SIG-M5 treated with dmso at 0.1 percent for 504 hours (cell line): ENCODE measurements around the gene CTNNA3.

Experiments used
- DNase-seq: peaks from one replicate; lab custom pipeline; 2025; ENCODE audit not compliant: unreplicated experiment; lab: John Stamatoyannopoulos, UW

Gene CTNNA3

DNA sequence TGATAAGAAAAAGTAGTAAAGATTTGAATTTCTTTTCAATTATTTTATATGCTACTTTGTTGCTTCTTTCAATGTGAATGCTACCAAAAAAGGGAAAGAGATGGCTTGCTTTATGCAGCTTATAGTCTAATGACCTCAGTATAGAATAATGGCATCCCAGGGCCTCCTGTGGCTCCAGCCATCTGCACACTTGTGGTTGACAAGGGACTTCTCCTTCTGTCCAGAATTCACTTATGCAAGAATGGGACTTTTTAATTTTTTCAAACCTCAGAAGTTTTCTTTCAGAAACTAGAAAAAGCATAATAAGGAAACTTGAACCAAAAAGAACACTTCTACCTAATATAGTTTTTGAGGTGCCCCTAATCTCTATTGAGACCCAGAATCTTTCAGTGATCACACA lies 310.9 kb downstream of the CTNNA3 start:
- DNase-seq: no peak

DNA sequence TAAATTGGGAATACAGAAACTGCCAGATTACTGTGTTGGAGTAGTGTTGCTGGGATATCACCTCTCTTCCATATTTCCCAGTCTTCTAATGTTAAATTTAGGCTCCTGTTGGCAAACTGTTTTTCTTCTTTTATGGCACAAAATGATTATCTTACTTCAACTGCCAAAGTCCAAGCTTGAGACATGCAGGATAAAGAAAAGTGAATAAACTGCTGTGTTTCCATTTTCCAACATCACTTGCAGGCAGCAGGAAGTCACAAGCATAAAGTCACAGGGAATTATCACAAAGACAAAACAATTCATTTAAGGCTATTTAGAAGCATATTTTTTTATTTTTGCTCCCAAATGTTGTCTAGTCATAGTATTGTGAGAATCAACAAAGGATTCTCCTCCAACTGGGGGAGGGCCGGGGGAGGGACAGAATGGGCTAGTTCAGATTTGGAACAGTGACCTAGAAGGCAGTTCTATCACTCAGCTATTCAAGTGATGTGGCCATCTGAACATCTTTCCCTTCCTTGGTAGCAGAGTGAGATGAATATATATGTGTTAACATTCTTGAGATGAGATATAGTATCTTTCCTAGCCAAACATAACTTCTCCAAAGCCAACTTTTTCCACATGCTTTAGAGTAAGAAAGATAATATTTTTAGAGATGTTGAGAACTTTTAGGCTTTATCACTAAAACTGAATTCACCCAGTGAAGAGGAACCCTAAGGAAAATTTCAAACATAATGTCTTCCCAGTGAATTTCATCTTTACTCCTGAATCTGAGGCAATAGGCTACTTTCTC lies 364.7 kb downstream of the CTNNA3 start:
- DNase-seq: no peak

DNA sequence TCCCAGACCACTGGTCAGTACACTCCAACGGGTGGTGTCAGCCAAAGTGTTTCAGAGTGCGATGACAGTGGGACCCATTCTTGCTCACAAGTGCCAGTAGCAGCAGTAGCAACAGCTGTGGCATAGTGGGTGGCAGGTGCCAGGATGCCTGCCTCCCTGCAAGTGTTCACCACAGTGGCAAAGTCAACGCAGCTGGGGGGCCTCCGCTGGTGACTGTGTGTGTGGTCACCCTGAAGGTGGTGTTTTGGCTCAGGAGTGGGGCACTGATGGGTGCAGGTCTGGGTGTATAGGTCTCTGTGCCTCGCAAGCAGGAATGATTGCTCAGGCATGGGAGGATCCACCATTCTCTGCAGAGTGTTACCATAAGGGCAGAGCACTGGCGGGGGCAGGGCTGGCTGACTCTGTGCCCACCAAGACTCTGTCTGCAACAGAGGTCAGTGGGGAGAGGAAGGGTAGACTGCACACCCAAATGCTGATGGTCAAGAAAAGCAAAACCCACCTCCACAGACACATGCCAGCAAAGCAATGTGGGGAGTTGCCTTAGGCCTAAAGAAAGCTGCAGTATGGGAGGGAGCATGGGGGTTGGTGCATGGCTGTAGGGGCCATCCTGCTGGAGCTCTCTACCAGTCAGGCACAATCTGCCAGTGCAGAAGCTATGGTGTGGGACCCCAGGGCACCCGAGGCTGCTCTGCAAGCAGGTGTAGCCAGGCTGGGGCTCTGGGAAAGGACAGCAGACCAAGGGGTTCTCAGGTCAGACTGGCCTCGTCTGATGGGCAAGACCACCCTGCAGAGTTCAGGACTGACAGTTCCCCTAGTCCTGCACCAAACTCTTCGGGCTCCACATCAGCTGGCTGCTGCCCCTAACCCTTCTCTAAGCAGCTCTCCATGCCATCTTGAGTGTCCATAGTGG lies 368.1 kb downstream of the CTNNA3 start:
- DNase-seq: no peak

DNA sequence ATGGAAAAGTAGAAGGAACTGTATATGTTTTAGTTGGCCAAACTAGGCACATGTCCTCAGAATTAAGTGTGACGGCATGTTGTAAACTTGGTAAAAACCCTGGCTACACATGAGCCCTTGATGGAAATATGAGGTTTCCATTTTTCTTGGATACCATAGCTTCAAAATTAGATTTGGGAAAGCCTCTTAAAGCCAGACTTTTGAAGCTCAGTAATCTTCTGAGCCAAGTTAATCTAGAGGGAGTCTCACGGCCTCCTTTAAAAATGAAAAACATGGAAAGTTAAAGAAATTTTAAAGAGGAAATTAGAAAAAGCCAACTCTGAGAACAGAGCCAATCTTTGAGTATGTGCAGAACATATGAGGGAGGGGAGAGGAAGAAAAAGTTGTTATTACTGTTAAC lies 376.0 kb downstream of the CTNNA3 start:
- no peak for DNase-seq

DNA sequence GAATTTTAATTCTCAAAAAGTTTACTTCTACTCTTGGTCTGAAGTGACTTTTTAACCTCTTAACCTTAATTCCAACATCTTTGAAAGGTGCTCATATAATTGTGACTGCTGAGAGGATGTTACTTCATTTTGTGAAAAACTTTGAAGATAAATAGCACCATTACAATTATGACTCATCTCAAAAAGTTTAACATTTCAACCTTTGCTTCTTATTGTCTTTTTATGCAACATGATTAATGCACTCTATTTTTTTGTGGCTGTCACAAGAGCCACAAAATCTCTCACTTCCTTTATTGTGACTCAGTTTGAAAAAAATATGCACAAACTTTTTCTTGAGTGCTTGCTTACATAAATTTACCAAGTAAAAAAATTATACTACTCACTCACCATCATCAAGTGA lies 387.1 kb downstream of the CTNNA3 start:
- DNase-seq: no peak

DNA sequence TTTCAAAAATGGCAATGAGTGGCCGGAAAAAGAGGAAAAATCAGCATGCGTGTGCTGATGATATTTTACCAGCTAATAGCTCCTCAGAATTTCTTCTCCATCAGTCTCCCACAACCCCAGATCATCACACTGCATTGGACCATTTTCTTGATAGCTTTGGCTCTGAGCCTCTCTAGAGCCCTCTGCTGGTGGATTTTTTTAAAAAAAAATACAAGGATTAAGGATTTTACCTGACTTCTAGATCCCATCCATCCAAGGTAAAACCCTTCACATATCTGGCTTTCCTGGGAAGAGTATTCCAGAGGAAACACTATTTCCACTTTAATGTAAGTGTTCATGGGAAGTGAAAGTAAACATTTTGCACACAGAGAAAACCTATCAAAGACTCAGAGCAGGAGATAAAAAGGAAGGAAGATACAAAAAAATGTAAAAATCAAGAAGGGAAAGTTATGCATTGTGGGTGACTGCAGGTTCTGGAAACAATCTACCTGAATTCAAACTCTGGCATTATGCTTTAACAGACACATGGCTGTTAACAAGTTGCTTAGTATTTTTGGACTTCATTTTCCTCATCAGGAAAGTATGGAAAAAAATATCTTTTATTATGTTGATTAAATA lies 389.3 kb downstream of the CTNNA3 start:
- peak; percentile 2 for DNase-seq

DNA sequence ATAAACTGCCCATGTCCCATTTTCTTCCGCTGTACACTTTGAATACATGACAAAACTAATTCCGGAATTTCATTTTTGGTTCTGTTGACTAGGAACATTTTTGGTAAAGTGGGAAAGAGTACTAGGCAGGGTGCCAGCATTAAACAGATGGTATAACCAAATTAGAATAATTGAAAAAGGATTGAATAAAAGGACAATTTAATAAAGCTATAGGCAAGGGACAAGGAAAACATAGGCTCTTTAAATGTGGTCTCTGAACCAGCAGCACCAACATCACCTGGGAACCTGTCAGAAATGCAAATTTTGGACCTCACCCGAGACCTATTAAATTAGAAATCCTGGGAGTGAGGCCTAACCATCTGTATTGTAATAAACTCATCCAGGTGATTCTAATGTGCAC lies 393.3 kb downstream of the CTNNA3 start:
- no peak for DNase-seq

DNA sequence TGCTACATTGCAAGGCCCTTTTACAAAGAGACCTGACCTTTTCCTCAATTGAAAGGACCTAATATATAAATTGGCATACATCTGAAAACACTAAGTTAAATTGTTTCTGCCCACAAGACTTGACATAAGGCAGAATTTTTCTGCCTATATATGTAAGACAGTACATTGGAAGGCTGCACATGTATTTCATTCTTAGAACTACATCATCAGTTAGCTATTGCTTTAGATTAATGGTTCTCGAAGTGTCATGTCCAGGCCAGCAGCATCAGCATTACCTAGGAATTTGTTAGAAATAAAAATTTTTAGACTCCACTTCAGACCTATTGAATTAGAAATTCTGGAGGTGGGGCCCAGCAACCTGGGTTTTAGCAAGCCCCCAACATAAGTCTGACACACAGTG lies 396.2 kb downstream of the CTNNA3 start:
- DNase-seq: no peak

DNA sequence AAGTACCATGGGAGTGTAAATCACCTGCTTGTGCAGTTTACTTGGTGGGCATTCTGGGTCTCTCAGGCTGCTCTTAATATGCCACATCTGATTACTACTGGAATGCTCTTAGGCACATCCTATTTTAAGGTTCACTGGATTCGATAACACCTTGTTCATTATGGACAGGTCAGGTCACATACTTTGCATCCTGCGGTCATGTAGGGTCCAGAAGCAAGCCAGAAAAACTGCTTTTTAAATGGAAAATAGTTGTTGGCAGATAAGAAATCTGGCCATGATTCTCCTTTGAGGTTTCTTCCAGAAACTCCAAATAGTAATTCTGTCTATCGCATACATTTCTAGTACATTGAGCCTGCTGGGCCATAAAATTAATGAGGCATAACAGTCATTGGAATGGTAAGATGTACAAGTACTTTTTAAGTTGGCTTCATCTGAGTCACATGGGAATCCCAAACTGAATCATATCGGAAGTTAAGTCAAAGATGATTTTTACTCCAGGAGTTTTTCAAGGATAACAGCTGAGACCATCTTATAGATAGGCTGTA lies 398.3 kb downstream of the CTNNA3 start:
- DNase-seq: no peak

DNA sequence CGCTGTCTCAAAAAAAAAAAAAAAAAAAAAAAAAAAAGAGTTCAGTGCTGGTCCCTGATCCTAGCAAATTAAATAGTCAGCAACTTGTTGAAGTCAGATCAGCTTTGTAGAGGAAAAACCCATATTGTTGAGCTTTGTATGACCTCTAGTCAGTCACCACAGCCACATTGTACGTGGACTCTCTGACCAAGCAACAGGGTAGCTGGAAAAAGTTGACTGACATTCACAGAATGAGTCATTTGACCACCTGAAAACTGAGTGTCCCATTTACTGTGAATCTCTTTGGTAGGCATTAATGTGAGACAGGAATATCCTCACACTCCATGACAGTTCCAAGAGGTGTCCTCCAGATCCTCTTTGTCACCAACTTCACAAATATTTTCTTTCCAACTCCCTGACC lies 399.1 kb downstream of the CTNNA3 start:
- no peak for DNase-seq

DNA sequence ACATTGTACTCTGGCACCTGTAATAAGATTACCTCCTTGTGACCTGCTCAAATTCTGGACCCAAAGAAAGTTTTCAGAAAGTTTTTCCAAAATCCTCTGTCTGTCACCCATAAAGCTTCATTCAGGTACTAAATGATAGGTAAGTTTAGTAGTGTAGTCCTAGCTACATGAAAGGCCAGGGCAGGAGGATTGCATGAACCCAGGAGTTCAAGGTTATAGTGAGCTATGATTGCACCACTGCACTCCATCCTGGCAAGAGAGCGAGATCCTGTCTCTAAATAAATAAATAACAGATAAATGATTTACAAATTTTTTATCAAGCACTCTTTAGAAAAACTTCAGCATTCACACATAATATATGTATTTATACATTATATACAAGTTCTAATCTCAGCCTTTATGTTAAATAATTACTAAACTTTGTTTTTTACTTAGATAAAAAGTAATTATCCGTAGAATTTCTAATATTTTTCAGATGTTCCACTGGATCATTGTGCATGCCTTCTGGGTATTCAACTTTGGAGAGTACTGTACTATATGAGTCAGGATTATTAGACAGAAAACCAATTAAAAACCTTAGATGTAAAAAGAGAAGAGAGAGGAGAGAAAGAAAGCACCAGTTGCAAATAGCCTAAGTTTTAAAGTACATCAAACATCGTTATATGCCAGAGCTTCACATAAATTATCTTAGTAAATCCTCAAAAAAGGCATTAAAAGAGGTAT lies 407.1 kb downstream of the CTNNA3 start:
- DNase-seq: no peak

DNA sequence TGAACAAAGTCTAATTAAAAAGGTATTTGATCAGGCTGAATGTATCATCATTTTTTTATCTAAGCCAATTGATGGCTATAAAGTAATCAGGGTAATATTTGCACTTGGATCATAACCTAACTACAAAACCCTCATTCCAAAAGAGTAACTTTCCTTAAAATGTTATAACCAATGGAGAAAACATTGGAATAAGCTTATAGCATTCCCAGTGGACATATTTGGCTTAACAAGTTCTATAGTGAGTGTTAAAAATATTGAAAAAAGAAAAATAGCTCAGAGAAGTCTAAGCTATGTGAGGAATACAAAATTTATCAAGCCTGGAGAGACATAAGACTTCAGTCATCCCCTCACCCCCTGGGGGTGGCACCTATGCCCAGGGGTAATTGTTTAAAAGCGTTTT lies 411.4 kb downstream of the CTNNA3 start:
- DNase-seq: no peak

DNA sequence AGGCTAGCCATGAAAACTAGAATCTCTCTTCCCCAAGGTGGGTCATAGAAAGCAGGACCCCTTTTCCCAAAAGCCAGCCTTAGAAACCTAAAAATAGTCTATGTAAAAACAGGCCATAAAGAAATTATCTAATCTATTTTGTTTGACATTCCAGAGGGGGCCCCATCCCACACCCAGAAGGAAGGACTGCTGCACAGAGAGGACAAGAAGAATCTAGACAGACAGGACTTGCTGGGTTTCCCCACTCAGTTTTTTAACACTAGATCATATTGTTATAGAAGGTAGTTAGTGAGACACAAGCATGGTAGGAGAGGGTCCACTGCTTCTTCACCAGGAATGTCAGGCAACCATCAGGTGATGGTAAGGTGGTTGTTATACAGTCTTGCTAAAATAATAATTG lies 413.1 kb downstream of the CTNNA3 start:
- no peak for DNase-seq

DNA sequence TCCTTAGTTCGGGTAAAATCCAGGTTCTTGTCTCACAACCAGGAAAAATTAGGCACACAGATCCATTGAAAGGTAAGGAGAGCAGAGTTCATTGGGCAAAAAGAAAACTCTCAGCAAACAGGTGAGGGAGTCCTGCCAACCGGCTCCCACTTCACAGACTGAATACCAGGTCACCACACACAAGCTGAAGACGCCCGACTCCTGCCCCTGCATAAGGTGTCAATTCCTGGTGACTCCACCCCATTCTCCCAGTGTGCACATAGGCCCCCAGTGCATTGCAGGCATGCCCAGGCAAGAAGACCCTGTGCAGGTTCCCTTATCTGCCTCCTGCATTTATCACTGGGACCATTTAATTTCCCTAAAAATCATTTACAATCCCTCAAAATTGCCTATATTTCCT lies 415.6 kb downstream of the CTNNA3 start:
- DNase-seq: no peak

DNA sequence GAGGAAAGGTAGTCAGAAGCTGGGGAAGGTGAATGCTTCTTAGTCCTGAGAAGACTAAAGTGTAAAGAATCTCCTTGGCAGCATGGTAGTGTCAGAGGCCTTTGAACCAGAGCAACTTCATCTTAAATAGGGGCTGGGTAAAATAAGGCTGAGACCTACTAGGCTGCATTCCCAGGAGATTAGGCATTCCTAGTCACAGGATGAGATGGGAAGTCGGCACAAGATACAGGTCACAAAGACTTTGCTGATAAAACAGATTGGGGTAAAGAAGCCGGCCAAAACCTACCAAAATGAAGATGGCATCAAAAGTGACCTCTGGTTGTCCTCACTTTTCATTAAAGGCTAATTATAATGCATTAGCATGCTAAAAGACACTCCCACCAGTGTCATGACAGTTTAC lies 418.6 kb downstream of the CTNNA3 start:
- DNase-seq: no peak

DNA sequence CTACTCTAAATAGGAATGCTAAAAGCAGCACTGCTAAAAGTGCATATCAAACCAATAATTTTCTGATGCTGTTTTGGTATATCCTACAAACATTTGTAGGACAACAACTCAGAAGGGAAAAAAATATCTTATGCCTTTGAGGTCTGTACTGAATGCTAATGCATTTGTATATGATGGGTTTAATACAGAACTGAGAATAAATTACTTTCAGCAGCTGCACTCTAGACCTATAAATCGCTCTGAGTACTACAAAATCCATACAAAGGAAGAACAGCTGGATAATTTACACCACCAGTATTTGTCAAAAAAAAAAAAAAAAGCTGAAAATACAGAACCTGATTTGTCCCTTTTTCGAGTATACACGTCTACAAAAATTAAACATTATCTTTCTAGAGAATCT lies 426.2 kb downstream of the CTNNA3 start:
- DNase-seq: no peak

DNA sequence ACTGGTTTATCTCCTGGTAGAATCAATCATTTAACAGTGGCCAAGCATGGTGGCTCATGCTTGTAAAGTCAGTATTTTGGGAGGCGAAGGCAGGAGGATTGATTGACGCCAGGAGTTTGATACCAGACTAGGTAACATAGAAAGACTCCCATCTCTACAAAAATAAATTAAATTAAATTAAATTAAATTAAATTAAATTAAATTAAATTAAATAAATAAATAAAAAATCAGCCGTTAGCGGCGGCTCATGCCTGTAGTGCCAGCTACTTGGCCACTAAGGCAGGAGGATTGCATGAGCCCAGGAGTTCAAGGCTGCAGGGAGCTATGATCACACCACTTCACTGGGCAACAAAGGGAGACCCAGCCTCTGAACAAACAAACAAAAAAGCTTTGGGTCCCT lies 427.8 kb downstream of the CTNNA3 start:
- DNase-seq: no peak

DNA sequence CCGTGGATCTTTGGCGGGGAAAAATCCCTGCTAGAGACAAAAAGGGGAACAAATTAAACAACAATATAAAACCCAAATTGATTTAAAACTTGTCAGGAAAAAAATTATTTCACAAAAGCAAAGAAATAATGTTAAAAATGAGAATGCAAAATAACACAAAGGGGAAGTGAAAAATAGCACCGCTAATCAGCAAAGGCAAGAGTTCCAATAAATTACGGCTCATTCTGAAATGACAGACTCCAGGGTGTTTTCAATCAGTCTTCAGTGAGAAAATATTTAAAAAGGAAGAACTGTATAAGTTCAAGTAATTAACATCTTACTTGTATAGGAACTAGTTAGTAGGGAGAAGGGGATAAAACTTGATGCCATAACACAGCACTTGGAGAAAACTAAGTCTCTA lies 433.3 kb downstream of the CTNNA3 start:
- no peak for DNase-seq

DNA sequence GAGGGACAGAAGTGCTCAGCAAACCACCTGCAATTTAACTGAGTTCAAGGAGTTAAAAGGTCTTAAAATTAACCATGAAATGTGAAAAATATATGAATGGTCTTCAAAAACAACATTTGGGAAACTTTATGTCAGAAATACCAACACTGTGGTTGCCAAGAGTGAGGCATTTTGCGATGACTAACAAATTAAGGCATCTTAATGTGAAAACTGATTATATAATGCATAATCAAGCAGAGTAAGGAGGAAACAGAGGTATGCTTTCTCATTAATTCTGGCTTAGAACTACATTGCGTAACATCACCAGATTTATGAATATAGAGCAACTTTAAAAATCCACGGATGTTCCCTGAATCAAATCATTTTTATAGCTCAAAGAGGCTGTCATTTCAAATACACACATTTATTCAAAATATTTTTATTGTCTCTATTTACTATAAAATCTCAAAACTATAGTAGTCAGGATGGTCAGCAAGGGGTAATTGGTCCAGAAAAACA lies 434.6 kb downstream of the CTNNA3 start:
- DNase-seq: no peak

DNA sequence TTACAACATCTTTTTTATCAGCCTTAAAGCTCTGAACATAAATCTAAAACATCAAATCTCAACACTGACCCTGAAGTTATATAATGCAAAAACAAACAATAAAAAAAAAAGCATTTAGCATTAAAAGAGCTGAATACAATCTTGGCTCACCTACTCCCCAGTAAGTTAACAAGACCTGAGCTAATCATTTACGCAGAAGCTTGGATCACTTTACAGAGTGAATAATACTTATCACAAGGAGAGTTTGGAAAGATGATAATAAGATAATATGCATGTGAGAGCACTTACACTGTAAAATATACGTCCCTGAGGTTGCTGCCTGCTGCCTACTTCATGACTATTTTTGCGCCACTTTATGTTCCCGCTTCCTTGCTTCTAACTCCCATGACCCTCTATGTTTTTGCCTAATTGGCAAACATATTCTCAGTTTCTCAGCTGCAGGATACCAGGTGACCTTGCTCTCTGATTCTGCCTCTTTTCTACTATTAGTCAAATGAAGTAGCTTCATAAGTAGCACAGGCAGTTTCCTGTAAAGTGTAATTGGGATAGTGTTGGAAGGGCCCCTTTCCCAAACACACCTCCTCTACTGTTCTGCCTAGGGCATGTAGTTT lies 436.6 kb downstream of the CTNNA3 start:
- no peak for DNase-seq
